ENCODE data around the gene HES1.

DNA sequence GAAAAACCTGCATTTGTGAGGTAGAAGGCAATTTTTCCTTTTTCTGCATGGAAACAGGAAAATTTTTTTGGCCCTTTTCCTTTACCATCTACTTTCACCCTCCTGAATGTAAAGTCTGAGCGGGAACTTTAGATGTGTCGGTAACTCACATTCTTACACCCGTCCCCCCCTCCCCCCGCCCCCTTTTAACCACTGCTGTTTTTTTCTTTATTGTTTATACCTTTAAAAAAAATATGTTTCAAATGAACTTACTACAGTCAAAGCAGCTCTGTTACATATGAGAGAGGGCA is 487 bp upstream of the HES1 start:
- TF ChIP-seq, protein P1, sequence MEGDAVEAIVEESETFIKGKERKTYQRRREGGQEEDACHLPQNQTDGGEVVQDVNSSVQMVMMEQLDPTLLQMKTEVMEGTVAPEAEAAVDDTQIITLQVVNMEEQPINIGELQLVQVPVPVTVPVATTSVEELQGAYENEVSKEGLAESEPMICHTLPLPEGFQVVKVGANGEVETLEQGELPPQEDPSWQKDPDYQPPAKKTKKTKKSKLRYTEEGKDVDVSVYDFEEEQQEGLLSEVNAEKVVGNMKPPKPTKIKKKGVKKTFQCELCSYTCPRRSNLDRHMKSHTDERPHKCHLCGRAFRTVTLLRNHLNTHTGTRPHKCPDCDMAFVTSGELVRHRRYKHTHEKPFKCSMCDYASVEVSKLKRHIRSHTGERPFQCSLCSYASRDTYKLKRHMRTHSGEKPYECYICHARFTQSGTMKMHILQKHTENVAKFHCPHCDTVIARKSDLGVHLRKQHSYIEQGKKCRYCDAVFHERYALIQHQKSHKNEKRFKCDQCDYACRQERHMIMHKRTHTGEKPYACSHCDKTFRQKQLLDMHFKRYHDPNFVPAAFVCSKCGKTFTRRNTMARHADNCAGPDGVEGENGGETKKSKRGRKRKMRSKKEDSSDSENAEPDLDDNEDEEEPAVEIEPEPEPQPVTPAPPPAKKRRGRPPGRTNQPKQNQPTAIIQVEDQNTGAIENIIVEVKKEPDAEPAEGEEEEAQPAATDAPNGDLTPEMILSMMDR (IDR thresholded peaks at IDR 0.05; ENCODE audit: low read depth, low read length, missing input control) = no peak
- TF ChIP-seq RAD21 (IDR thresholded peaks at IDR 0.05) (no peak), GABPA (IDR thresholded peaks at IDR 0.05 in 1 of 2, conservative IDR thresholded peaks at IDR 0.05 in 1 of 2) (no peak), SP1 (IDR thresholded peaks at IDR 0.05) (no peak), JUND (IDR thresholded peaks at IDR 0.05) (no peak), EGR1 (IDR thresholded peaks at IDR 0.05; ENCODE audit: low read depth in 2 of 2) (no peak), NR2F2 (IDR thresholded peaks at IDR 0.05) (no peak), YY1 (IDR thresholded peaks at IDR 0.05) (no peak), FOXA1 (IDR thresholded peaks at IDR 0.05) (no peak), TAF1 (conservative IDR thresholded peaks at IDR 0.05) (no peak)
- TF ChIP-seq, protein P2, sequence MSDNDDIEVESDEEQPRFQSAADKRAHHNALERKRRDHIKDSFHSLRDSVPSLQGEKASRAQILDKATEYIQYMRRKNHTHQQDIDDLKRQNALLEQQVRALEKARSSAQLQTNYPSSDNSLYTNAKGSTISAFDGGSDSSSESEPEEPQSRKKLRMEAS (IDR thresholded peaks at IDR 0.05) = no peak
- TF ChIP-seq, protein P3, sequence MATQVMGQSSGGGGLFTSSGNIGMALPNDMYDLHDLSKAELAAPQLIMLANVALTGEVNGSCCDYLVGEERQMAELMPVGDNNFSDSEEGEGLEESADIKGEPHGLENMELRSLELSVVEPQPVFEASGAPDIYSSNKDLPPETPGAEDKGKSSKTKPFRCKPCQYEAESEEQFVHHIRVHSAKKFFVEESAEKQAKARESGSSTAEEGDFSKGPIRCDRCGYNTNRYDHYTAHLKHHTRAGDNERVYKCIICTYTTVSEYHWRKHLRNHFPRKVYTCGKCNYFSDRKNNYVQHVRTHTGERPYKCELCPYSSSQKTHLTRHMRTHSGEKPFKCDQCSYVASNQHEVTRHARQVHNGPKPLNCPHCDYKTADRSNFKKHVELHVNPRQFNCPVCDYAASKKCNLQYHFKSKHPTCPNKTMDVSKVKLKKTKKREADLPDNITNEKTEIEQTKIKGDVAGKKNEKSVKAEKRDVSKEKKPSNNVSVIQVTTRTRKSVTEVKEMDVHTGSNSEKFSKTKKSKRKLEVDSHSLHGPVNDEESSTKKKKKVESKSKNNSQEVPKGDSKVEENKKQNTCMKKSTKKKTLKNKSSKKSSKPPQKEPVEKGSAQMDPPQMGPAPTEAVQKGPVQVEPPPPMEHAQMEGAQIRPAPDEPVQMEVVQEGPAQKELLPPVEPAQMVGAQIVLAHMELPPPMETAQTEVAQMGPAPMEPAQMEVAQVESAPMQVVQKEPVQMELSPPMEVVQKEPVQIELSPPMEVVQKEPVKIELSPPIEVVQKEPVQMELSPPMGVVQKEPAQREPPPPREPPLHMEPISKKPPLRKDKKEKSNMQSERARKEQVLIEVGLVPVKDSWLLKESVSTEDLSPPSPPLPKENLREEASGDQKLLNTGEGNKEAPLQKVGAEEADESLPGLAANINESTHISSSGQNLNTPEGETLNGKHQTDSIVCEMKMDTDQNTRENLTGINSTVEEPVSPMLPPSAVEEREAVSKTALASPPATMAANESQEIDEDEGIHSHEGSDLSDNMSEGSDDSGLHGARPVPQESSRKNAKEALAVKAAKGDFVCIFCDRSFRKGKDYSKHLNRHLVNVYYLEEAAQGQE (IDR thresholded peaks at IDR 0.05) = no peak
- TF ChIP-seq, protein P4, sequence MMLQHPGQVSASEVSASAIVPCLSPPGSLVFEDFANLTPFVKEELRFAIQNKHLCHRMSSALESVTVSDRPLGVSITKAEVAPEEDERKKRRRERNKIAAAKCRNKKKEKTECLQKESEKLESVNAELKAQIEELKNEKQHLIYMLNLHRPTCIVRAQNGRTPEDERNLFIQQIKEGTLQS (IDR thresholded peaks at IDR 0.05) = no peak
- TF ChIP-seq, protein P5, sequence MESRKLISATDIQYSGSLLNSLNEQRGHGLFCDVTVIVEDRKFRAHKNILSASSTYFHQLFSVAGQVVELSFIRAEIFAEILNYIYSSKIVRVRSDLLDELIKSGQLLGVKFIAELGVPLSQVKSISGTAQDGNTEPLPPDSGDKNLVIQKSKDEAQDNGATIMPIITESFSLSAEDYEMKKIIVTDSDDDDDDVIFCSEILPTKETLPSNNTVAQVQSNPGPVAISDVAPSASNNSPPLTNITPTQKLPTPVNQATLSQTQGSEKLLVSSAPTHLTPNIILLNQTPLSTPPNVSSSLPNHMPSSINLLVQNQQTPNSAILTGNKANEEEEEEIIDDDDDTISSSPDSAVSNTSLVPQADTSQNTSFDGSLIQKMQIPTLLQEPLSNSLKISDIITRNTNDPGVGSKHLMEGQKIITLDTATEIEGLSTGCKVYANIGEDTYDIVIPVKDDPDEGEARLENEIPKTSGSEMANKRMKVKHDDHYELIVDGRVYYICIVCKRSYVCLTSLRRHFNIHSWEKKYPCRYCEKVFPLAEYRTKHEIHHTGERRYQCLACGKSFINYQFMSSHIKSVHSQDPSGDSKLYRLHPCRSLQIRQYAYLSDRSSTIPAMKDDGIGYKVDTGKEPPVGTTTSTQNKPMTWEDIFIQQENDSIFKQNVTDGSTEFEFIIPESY (IDR thresholded peaks at IDR 0.05) = no peak
